Right lobe of liver (tissue), 4 donors: ENCODE data around the gene C12orf56.

Experiments
- CTCF ChIP-seq, 4 donors: fragments of 200-600 bp in 3 of 4; fragments of 450-650 bp in 1 of 4; IDR thresholded peaks; one replicate each; pipeline versions ENCODE4 v1.5.1 to v1.8.0; 2016 to 2022; ENCODE audit warnings: antibody characterized with exemption in 4 of 4, mild to moderate bottlenecking in 2 of 4
- POLR2A ChIP-seq: fragments of 450-650 bp; IDR thresholded peaks from one replicate; pipeline ENCODE4 v1.6.1; 2017; ENCODE audit warnings: antibody characterized with exemption, mild to moderate bottlenecking
- donor health status: DM: no; HTN: no; CAD: no.
- donor health status: DM: no; HTN: no; CAD: no.
- donor health status: DM: no; HTN: yes; CAD: no.

- TF ChIP-seq CTCF (IDR thresholded peaks at IDR 0.05) (no peak), POLR2A (no peak)
These were observed 27.7 kb upstream of the C12orf56 start for GRCh38 chr12:64418209-64418608.
